HG03354 (cell line): ENCODE data around the gene TET1.
"Not testable (repeated sequence)": the region's sequence is repeated elsewhere in the genome, so short reads cannot be mapped to it uniquely, and the experiment has no call there.

Experiments
- ATAC-seq: cut with Tn5 transposase; IDR thresholded peaks from one replicate; pipeline ENCODE4 v1.9.1; 2021; ENCODE audit warnings: mild to moderate bottlenecking; ENCODE audit not compliant: unreplicated experiment, poor library complexity, severe bottlenecking

TET1 gene

DNA sequence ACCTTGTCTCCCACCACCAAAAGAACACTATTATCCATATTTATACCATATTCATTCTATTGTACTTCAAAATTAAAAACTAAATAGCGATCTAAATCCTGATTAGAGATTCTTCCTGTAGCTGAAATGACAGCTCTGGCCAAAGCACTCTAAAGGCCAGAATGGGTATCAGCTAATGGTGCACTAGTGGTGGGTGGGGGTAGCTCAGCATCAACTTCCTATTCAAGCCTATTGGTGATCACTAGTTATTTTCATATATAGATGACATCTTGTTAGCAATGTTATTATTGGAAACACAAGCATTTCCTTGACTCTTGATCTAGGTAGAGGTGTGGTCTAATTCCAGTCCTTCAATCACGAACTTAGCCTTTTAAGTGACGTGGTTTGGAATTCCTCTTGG is 43.6 kb downstream of the TET1 start:
- ATAC-seq: no peak

DNA sequence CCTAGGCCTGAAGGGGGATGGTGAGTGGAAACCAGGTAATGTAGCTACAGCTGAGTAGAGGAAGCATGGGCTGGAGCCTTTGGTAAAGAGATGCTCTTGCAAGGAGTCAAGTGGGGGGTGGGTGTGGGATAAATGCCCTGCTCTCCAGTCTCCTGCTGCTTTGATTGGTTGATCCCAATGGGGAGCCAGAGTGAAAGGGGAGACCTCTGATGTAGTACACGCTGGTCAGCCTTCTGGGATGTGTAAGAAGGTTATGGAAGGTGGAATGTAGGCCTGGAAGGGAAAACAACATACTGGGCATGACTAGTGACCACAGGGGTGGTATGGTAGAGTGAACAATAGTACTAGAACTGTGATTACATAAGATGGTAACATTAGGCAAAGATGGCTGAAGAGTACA is 44.3 kb downstream of the TET1 start:
- no peak for ATAC-seq

DNA sequence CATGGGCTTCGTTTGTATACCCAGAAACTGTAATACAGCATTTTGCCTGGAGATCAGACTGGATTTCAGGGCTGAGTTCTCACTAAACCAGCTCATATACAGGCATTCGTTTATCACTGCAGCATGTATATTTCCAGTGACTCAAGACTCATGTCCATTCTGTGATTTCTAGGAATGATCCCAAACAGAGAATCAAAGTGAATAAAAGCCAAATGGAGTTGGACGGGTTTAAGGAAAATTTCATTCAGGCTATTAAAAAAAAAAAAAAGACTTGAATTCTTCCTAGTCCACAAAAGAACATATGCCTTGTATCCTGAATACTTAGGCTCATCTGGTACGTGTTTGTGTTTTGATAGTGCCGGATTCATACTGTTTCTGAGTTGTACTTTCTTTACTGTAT is 46.8 kb downstream of the TET1 start:
- ATAC-seq: no peak

DNA sequence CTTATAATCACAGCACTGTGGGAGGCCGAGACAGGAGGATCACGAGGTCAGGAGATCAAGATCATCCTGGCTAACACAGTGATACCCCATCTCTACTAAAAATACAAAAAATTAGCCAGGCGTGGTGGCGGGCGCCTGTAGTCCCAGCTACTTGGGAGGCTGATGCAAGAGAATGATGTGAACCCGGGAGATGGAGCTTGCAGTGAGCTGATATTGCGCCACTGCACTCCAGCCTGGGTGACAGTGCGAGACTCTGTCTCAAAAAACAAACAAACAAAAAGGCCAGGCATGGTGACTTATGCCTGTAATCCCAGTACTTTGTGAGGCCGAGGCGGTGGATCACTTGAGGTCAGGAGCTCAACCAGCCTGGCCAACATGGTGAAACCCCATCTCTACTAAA is 49.9 kb downstream of the TET1 start:
- not testable (repeated sequence) for ATAC-seq

DNA sequence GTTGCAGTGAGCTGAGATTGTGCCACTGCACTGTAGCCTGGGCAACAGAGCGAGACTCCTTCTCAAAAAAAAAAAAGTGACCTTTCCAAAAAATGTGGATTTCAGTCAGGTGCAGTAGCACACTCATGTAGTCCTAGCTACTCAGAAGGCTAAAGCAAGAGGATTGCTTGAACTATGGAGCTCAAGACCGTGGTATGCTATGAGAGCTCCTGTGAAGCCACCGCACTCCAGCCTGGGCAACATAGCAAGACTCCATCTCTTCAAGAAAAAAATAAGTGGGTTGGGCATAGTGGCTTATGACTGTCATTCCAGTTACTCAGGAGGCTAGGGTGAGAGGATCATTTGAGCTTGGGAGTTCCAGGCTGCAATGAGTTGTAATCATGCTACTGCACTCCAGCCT is 51.1 kb downstream of the TET1 start:
- ATAC-seq: no peak

DNA sequence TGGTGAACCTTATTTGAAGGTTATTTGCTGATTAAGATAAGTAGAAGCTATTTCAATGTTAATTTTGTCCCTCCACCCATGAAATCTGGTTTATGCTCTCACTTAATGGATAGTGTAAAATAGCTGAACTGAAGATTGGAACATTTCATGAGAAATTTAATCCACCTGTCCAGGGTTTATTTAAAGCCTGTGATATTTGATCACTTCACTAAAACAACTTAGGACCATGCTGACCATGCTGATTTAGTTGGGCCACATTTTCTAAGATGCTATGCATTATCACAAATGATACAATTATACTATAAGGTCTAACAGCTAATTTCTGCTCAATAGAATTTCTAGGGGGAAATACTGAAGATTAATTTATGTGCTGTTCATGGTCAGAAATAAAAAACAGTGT is 53.8 kb downstream of the TET1 start:
- not testable (repeated sequence) for ATAC-seq

DNA sequence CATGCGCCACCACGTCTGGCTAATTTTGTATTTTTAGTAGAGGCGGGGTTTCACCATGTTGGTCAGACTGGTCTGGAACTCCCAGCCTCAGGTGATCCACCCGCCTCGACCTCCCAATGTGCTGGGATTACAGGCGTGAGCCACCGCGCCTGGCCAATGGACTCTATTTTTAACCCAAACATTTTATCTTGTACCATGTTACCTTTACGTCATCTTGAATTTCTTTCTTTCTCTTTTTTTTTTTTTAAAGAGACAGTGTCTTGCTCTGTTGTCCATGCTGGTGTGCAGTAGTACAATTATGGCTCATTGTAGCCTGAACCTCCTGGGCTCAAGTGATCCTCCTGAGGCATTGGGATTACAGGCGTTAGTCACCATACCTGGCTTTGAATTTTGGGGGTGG is 57.6 kb downstream of the TET1 start:
- ATAC-seq: not testable (repeated sequence)

DNA sequence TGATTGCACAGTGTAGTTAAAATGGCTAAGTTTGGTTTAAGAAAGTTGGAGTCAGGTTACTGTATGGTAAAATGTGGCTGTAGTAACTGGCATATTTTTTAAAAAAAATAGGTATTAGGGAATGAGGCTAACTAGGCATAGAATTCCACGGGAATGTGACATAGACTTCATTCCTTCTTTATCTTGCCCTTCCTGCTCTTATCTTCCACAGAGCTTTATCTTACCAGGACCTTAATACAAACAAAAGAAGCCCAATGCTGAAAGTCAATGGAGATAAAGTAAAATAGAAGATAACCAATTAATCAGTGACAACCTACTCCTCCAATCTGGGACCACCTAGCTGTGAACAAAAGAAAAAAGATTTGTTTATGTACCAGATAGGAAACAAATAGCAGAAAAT is 58.1 kb downstream of the TET1 start:
- ATAC-seq: no peak

DNA sequence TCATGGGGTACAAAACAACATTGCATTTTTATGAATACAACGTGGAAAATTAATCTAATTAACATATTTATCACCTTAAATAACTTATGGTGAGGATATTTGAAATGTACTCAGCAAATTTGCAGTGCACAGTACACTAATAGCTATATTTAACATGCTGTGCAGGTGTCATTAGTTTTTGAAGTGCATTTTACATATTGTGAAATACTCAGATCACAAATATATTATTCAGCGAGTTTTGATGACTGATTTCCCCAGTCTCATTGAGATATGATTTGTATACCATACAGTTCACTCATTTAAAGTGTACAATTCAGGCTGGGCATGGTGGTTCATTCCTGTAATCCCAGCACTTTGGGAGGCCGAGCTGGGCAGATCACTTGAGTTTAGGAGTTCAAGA is 59.5 kb downstream of the TET1 start:
- no peak for ATAC-seq

DNA sequence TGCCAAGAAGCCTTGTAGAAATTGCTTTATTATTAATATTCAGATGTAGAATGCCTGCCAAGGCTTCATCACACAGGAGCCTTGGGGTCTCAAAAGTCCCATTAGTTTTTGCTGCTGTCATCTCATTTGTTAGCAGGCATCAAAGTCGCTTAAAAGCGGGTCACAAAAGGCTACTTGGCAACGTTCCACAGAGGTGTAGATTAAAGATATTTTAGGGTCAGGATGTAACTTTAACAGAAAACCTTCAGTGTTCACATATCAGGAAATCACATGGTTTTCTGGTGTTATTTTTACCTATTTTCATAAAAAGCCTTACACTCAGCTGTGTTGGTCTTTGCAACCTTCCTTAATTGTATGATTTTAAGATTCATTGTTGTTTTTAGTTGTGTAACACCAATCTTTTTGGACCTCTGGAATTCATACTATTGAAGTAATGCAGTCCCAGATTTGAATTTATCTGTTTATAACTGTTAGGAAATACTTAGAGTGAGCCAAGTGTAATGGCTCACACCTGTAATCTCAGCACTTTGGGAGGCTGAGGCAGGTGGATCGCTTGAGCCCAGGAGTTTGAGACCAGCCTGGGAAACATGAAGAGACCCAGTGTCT is 65.3 kb downstream of the TET1 start:
- ATAC-seq: no peak

DNA sequence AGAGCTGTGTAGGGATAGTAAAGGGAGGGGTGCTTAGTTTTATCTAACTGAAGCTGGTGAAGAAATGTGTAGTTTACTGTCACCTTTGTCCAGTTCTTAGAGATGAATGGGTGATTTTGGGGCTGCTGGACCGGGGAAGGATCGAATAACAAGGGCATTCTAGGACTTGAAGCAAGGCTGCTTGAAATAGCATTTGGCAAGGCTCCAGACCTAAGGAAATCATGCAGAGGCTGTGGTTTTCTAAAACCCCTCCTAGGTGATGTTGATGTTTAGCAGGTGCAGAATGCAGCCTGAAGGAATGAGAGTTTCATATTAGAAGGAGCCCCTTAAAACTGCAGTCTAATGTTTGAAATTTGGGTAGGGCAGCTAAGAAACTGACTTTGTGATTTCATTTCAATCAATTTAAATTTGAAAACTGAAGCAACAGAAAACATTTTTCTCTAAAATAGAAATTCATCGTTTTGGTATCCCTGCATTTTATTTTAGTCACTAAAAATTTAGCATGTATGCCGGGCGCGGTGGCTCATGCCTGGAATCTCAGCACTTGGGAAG is 68.5 kb downstream of the TET1 start:
- ATAC-seq: no peak

DNA sequence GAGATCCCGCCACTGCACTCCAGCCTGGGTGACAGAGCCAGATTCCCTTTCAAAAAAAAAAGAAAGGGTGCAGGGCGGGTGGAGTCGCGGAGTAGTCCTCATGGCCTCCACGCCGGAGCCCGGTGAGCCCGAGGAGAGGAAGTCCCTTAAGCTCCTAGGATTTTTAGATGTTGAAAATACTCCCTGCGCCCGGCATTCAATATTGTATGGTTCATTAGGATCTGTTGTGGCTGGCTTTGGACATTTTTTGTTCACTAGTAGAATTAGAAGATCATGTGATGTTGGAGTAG is 72.1 kb downstream of the TET1 start:
- ATAC-seq: not testable (repeated sequence)

DNA sequence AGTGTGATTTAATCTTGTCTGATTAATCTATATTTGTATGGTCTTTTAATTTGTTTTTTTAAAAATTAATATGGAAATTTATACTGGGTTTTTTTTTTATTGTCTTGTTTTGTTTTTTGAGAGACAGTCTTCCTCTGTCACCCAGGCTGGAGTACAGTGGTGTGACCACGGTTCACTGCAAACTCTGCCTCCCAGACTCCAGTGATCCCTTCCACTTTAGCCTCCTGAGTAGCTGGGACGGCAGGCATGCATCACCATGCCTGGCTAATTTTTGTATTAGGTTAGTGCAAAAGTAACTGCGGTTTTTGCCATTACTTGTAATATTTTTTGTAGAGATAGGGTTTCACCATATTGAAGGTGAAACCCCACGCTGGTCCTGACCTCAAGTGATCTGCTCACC is 73.1 kb downstream of the TET1 start:
- ATAC-seq: no peak

DNA sequence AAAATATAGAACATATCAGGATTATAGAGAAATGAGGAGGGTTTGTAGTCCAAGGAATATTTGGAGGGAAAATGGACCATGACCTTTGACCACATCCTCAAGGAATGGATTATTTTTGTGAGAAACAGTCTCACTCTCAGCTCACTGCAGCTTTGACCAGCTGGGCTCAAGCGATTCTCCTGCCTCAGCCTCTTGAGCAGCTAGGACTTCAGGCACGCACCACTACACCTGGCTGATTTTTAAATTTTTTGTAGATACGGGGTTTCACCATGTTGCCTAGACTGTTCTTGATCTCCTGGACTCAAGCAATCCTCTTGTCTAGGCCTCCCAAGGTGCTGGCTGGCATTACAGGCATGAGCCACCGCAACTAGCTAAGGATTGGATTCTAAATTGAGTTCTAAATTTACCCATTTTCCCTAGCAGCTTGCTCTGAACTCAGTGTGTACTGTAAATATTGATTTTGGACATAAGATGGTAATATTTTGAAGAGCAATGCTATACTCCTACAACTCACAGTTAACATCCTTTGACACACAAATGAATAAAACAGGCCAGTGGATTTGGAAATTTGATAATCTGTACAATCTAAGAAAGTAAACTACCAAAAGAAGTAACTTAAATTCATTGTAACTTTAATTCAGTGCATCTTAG is 73.8 kb downstream of the TET1 start:
- ATAC-seq: no peak

DNA sequence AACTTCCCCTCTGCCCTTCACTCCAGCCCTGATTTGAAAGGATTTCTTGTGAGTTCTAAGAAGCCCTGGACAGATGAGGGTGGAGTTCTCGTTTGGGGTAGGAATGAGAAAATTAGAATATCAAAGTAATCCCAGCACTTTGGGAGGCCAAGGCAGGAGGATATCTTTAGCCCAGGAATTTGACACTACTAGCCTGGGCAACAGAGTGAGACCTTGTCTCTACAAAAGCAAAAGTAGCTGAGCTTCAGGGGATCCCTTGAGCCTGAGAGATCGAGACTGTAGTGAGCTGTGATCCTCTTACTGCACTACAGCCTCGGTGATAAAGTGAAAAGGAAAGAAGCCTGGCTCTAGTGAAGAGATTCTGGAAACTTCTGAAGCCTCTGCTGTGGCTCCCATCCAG is 76.2 kb downstream of the TET1 start:
- no peak for ATAC-seq

DNA sequence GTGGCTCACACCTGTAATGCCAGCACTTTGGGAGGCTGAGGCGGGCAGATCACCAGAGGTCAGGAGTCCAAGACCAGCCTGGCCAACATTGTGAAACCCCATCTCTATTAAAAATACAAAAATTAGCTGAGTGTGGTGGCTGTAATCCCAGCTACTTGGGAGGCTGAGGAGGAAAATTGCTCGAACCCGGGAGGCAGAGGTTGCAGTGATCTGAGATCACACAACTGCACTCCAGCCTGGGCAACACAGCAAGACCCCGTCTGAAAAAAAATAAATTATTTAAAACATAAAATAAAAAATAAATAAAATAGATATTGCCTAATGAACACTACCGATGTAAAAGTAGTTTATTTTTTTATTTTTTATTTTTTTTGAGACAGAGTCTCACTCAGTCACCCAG is 83.4 kb downstream of the TET1 start:
- not testable (repeated sequence) for ATAC-seq

DNA sequence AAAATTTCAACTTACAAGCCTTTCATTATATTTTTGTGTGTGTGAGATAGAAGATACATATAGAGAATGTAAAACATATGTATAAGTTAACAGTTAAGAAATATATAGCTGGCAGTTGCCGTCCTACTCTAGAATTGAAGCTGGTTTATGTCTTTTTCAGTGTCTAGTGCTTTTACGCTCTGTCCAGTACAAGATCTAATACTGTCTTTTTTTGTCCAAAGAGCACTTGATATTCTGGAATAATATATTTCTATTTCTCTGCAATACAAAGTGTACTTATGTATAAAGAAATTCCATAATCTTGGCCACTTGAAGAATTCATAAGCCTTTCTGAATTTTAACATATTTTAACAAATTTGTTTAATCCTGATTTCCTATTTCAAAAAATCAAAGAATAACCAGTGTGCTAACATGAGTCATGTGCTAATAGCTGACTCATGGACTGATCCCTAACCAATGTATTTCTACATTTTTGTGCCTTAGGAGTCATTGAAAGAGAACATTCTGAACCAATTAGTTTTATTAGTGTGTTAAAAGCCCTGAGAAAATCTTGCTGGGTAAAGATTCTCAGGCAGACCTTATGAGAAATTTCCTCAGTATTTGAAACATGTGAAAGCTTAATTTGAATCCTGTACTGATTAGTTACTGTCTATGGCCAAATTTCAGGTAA is 87.7 kb downstream of the TET1 start:
- ATAC-seq: no peak

DNA sequence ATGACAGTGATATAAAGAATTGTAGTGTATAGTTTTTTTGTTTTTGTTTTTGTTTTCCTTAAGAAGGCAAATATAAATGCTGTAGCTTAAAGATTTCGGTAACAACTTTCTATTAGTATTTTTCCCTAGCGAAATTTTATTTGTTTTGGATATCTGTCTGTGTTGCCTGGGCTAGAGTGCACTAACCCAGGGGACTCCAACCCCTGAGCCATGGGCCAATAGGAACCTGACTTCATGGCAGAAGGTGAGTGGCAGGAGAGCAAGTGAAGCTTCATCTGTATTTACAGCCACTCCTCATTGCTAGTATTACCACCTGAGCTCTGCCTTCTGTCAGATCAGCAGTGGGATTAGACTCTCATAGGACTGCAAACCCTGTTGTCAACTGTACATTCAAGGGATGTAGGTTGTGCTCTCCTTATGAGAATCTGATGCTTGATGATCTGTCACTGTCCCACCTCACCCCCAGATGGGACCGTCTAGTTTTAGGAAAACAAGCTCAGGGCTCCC is 95.5 kb downstream of the TET1 start:
- no peak for ATAC-seq

DNA sequence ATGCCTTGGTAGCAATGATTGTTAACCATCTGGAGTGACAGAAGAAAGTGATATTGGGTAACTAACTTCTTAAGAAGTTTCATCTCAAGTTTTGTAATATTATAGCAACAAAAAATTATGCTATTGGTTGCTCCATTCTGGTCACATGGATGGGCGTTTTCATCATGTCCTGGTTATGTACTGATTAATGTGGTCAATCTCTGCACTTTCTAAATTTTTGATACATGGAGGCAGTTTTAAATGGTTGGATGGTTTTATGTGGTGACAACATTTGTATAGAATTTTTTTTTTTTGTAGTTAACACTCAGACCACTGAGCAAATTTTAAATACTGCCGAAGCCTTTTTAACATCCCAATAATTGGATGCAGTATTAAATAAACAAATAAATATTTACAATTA is 105.7 kb downstream of the TET1 start:
- ATAC-seq: no peak

DNA sequence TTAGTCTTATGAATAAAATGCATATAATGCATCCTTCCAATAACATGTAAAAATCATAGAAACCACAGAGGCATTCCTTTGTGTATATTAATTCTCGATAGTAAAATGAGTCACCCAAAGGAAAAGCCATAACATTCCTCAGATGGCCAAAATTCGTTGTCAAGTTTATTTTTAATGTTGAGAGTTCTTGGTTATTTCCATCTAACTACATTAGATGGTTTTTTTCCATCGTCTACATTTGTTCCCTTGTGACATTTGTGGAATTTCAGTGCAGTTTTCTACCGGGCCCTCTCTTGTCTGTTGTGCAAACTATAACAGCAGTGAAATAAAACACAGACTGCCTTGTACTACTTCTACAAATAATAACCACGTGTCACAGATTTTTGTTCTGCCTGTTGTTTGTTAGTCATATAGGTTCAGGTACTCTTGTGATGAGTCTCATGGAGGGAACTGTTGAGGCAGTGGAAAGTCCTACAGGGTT is 106.2 kb downstream of the TET1 start:
- no peak for ATAC-seq

DNA sequence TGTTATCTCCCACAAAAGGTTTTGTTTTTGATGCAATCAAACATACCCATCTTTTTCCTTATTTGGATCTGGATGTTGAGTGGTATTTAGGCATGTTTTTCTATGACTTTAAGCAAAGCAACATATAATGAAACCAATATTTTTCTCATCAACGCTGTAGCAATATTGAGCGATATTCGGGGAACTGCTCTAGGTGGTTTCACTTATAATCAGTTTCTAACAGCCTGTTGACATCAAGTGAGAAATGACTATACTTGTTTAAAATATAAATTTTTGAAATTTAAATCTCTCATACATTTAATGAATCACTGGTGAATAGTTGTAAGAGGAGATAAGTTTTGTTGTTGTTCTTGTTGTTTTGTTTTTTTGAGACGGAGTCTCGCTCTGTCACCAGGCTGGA is 108.1 kb downstream of the TET1 start:
- no peak for ATAC-seq
